Measurements from ENCODE around the gene TMC6. TPM values are rescaled to one million over a fixed set of nuclear protein-coding genes. Genes with fewer than 3 reads are reported as not detected.
A peak's percentile ranks its signal among the peaks of the same experiment; 100 is the strongest.

TMC6 gene
- total and polyA plus RNA-seq, 2 of the 13 experiments (the other 11 are each of a cell fraction or from before 2014, with no cell fraction given) = 48.4 to 99.1 TPM

- no peak for TF ChIP-seq ZHX2 (IDR thresholded peaks at IDR 0.05; ENCODE audit: low read depth)
- TF ChIP-seq ZHX2 (CRISPR knock-in tag; IDR thresholded peaks at IDR 0.05; ENCODE audit: borderline replicate concordance) = no peak; the same call in 1 of the 2 replicates
- TF ChIP-seq KDM2A (CRISPR knock-in tag; IDR thresholded peaks at IDR 0.05; ENCODE audit: borderline replicate concordance, low read depth) = no peak
- TF ChIP-seq ZNF318 (CRISPR knock-in tag; IDR thresholded peaks at IDR 0.05) = no peak
- TF ChIP-seq ZNF333 (CRISPR knock-in tag; IDR thresholded peaks at IDR 0.05; ENCODE audit: borderline replicate concordance) = 0 out of 2 replicates have a peak, but pooled peaks have one; percentile 39
- TF ChIP-seq ZNF576 (CRISPR knock-in tag; IDR thresholded peaks at IDR 0.05) = no peak
- TF ChIP-seq TBX2 (CRISPR knock-in tag; IDR thresholded peaks at IDR 0.05; ENCODE audit: borderline replicate concordance) = no peak
- no peak for TF ChIP-seq USF2 (IDR thresholded peaks at IDR 0.05; ENCODE audit: low read depth, low read length)
- no peak for TF ChIP-seq USF2 (CRISPR knock-in tag; IDR thresholded peaks at IDR 0.05; ENCODE audit: borderline replicate concordance)
- no peak for TF ChIP-seq MBD4 (IDR thresholded peaks at IDR 0.05; ENCODE audit: borderline replicate concordance, low read length)
Observed at GRCh38 chr17:78168903-78169793, 40.6 kb upstream of the TMC6 start (continued).

All from HepG2 (cell line).